ENCODE data around the gene PTCD2.

GRCh38 chr5:72288924-72289323 lies 31.2 kb upstream of the PTCD2 start:
- no peak for TF ChIP-seq CTCF (IDR thresholded peaks at IDR 0.05)
- TF ChIP-seq POLR2A (IDR thresholded peaks at IDR 0.05), result no peak

Data from esophagus squamous epithelium (tissue), 4 donors.